ENCODE measurements around the gene ARHGEF17.

ARHGEF17 gene

GRCh38 chr11:73396251-73396930 is 88.3 kb downstream of the ARHGEF17 start:
- no peak for TF ChIP-seq CTCF (IDR thresholded peaks at IDR 0.05; ENCODE audit: extremely low read depth, missing control alignments)
- DNase-seq (ENCODE audit: low spot score) = no peak

- DNase-seq (ENCODE audit: low spot score) = no peak
- TF ChIP-seq CTCF (IDR thresholded peaks at IDR 0.05; ENCODE audit: extremely low read depth, missing control alignments) = no peak
These were observed 88.9 kb downstream of the ARHGEF17 start for GRCh38 chr11:73396985-73397384.

GRCh38 chr11:73397468-73398131 is 89.5 kb downstream of the ARHGEF17 start:
- DNase-seq (ENCODE audit: low spot score) = no peak
- no peak for TF ChIP-seq CTCF (IDR thresholded peaks at IDR 0.05; ENCODE audit: extremely low read depth, missing control alignments)

GRCh38 chr11:73398132-73398526 is 90.1 kb downstream of the ARHGEF17 start:
- TF ChIP-seq CTCF (IDR thresholded peaks at IDR 0.05; ENCODE audit: extremely low read depth, missing control alignments) = no peak
- no peak for DNase-seq (ENCODE audit: low spot score)

- no peak for DNase-seq (ENCODE audit: low spot score)
These were observed 90.6 kb downstream of the ARHGEF17 start for GRCh38 chr11:73398721-73399120.

GRCh38 chr11:73399159-73399590 is 91.1 kb downstream of the ARHGEF17 start:
- DNase-seq (ENCODE audit: low spot score) = no peak
- TF ChIP-seq CTCF (IDR thresholded peaks at IDR 0.05; ENCODE audit: extremely low read depth, missing control alignments) = no peak

More at GRCh38 chr11:73398721-73399120, 90.6 kb downstream of the ARHGEF17 start:
- TF ChIP-seq CTCF (IDR thresholded peaks at IDR 0.05; ENCODE audit: extremely low read depth, missing control alignments) = no peak

- DNase-seq (ENCODE audit: low spot score) = no peak
- no peak for TF ChIP-seq CTCF (IDR thresholded peaks at IDR 0.05; ENCODE audit: extremely low read depth, missing control alignments)
These were observed 91.6 kb downstream of the ARHGEF17 start for GRCh38 chr11:73399636-73400035.
